ENCODE data around the gene SCNN1B. TPM values are rescaled to one million over a fixed set of nuclear protein-coding genes. Genes with fewer than 3 reads are reported as not detected.

The SCNN1B gene
- total RNA-seq, 1 donor, result not detected

GRCh38 chr16:23317266-23317661 is 15.2 kb downstream of the SCNN1B start:
- no peaks in the 10 kb centered on the region for H3K4me1 ChIP-seq (ENCODE audit: insufficient read depth, low read length)
- no peak overlapping the region for H2AFZ ChIP-seq (ENCODE audit: low read length)
- no peak for TF ChIP-seq CTCF (IDR thresholded peaks at IDR 0.05; ENCODE audit: extremely low read depth, low read depth, low read length)
- no peaks in the 10 kb centered on the region for H3K79me2 ChIP-seq (ENCODE audit: insufficient read depth, low read length)
- no peak overlapping the region for H3K4me3 ChIP-seq (ENCODE audit: insufficient read depth, low read length)
- H3K4me2 ChIP-seq (ENCODE audit: insufficient read depth, low read length), result no peak overlapping the region
- H3K27me3 ChIP-seq (ENCODE audit: insufficient read depth, low read length), result no peaks in the 10 kb centered on the region
- no peak overlapping the region for H3K27ac ChIP-seq (ENCODE audit: low read depth, low read length)
- no peak for DNase-seq (ENCODE audit: insufficient read length, low spot score, missing footprints)
- no peaks in the 10 kb centered on the region for H4K20me1 ChIP-seq (ENCODE audit: insufficient read depth, low read length)
- H3K36me3 ChIP-seq (ENCODE audit: insufficient read depth, low read length), result no peaks in the 10 kb centered on the region
- H3K9me3 ChIP-seq (ENCODE audit: low read depth, low read length), result no peaks in the 10 kb centered on the region

- no peak for TF ChIP-seq CTCF (IDR thresholded peaks at IDR 0.05; ENCODE audit: extremely low read depth, low read depth, low read length)
- H3K9me3 ChIP-seq (ENCODE audit: low read depth, low read length), result no peaks in the 10 kb centered on the region
- H4K20me1 ChIP-seq (ENCODE audit: insufficient read depth, low read length), result no peaks in the 10 kb centered on the region
- H3K4me1 ChIP-seq (ENCODE audit: insufficient read depth, low read length), result no peaks in the 10 kb centered on the region
- no peak overlapping the region for H3K4me2 ChIP-seq (ENCODE audit: insufficient read depth, low read length)
- H3K27me3 ChIP-seq (ENCODE audit: insufficient read depth, low read length), result no peaks in the 10 kb centered on the region
- H3K27ac ChIP-seq (ENCODE audit: low read depth, low read length), result no peak overlapping the region
- H3K79me2 ChIP-seq (ENCODE audit: insufficient read depth, low read length), result no peaks in the 10 kb centered on the region
- no peak for DNase-seq (ENCODE audit: insufficient read length, low spot score, missing footprints)
- no peak overlapping the region for H3K4me3 ChIP-seq (ENCODE audit: insufficient read depth, low read length)
- H2AFZ ChIP-seq (ENCODE audit: low read length), result no peak overlapping the region
- H3K36me3 ChIP-seq (ENCODE audit: insufficient read depth, low read length), result no peaks in the 10 kb centered on the region
Measured at GRCh38 chr16:23317751-23318150, 15.6 kb downstream of the SCNN1B start.

GRCh38 chr16:23318639-23319038 is 16.5 kb downstream of the SCNN1B start:
- H3K4me2 ChIP-seq (ENCODE audit: insufficient read depth, low read length), result no peak overlapping the region
- H3K36me3 ChIP-seq (ENCODE audit: insufficient read depth, low read length), result no peaks in the 10 kb centered on the region
- no peak for DNase-seq (ENCODE audit: insufficient read length, low spot score, missing footprints)
- no peaks in the 10 kb centered on the region for H3K27me3 ChIP-seq (ENCODE audit: insufficient read depth, low read length)
- no peak overlapping the region for H2AFZ ChIP-seq (ENCODE audit: low read length)
- TF ChIP-seq CTCF (IDR thresholded peaks at IDR 0.05; ENCODE audit: extremely low read depth, low read depth, low read length), result no peak
- no peaks in the 10 kb centered on the region for H3K9me3 ChIP-seq (ENCODE audit: low read depth, low read length)
- no peaks in the 10 kb centered on the region for H3K4me1 ChIP-seq (ENCODE audit: insufficient read depth, low read length)
- no peaks in the 10 kb centered on the region for H4K20me1 ChIP-seq (ENCODE audit: insufficient read depth, low read length)
- no peak overlapping the region for H3K27ac ChIP-seq (ENCODE audit: low read depth, low read length)
- H3K79me2 ChIP-seq (ENCODE audit: insufficient read depth, low read length), result no peaks in the 10 kb centered on the region
- H3K4me3 ChIP-seq (ENCODE audit: insufficient read depth, low read length), result no peak overlapping the region

GRCh38 chr16:23319861-23320615 is 17.9 kb downstream of the SCNN1B start:
- no peaks in the 10 kb centered on the region for H3K36me3 ChIP-seq (ENCODE audit: insufficient read depth, low read length)
- no peak overlapping the region for H3K27ac ChIP-seq (ENCODE audit: low read depth, low read length)

More at GRCh38 chr16:23319861-23320615, 17.9 kb downstream of the SCNN1B start:
- no peaks in the 10 kb centered on the region for H3K4me1 ChIP-seq (ENCODE audit: insufficient read depth, low read length)
- H2AFZ ChIP-seq (ENCODE audit: low read length), result no peak overlapping the region
- H3K27me3 ChIP-seq (ENCODE audit: insufficient read depth, low read length), result no peaks in the 10 kb centered on the region
- H3K4me3 ChIP-seq (ENCODE audit: insufficient read depth, low read length), result no peak overlapping the region
- TF ChIP-seq CTCF (IDR thresholded peaks at IDR 0.05; ENCODE audit: extremely low read depth, low read depth, low read length), result no peak
- H4K20me1 ChIP-seq (ENCODE audit: insufficient read depth, low read length), result no peaks in the 10 kb centered on the region
- DNase-seq (ENCODE audit: insufficient read length, low spot score, missing footprints), result no peak
- no peaks in the 10 kb centered on the region for H3K9me3 ChIP-seq (ENCODE audit: low read depth, low read length)
- no peak overlapping the region for H3K4me2 ChIP-seq (ENCODE audit: insufficient read depth, low read length)
- H3K79me2 ChIP-seq (ENCODE audit: insufficient read depth, low read length), result no peaks in the 10 kb centered on the region

Measured in osteoblast (primary cell).